A673 (cell line): ENCODE results near the gene CASP5.

Source experiments
- EZH2 ChIP-seq: fragments of 200-600 bp; sonication (generic); IDR thresholded peaks from 2 replicates; pipeline ENCODE4 v1.6.1; 2017; ENCODE audit warnings: borderline replicate concordance, low read depth, mild to moderate bottlenecking, mixed read lengths, antibody characterized with exemption, low read length; ENCODE audit not compliant: poor library complexity, severe bottlenecking
- TF ChIP-seq, protein P1 (sequence below): fragments of 300-800, 200-600 bp; sonication (generic); conservative IDR thresholded peaks from 2 replicates; pipeline ENCODE4 v1.5.1; 2017; ENCODE audit warnings: low read depth, mild to moderate bottlenecking, antibody characterized with exemption, low read length, moderate library complexity, mixed read lengths

DNA sequence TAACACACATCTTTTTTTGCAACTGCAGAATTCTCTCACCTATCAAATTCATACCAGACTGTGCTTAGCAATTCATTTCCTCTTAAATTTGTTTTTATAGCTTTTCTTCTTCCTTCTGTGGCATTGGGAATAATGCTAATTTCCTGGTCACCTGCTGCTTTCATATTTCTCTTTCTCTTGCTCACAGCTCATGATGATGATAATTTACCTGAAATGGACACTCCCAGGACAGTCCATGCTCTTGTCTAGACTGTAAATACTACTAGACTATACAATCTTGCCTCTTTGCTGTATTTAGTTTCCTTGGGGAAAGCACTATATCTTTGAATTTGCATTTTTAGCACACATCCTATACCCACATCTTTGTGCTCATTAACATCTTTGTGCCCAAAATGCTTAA lies 15.5 kb downstream of the CASP5 start:
- TF ChIP-seq, protein P1, sequence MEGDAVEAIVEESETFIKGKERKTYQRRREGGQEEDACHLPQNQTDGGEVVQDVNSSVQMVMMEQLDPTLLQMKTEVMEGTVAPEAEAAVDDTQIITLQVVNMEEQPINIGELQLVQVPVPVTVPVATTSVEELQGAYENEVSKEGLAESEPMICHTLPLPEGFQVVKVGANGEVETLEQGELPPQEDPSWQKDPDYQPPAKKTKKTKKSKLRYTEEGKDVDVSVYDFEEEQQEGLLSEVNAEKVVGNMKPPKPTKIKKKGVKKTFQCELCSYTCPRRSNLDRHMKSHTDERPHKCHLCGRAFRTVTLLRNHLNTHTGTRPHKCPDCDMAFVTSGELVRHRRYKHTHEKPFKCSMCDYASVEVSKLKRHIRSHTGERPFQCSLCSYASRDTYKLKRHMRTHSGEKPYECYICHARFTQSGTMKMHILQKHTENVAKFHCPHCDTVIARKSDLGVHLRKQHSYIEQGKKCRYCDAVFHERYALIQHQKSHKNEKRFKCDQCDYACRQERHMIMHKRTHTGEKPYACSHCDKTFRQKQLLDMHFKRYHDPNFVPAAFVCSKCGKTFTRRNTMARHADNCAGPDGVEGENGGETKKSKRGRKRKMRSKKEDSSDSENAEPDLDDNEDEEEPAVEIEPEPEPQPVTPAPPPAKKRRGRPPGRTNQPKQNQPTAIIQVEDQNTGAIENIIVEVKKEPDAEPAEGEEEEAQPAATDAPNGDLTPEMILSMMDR, result no peak
- no peak for TF ChIP-seq EZH2
